IMR-90 (cell line): ENCODE data around the gene SLIT3. TPM values are rescaled to one million over a fixed set of nuclear protein-coding genes. Genes with fewer than 3 reads are reported as not detected.

ENCODE experiments used
- ATAC-seq: fragments of 200-7000 bp; cut with Tn5 transposase; 2 replicates; pipeline ENCODE4 v1.9.1; 2020; ENCODE audit warnings: low read depth, mild to moderate bottlenecking, moderate library complexity
- BruUV-seq: library from RNA; stranded (reverse); fragments of 400-500 nt; replicated peaks from 2 replicates; lab custom pipeline; 2021; lab: Mats Ljungman, UMichigan
- CTCF ChIA-PET: fragments of 300-600 bp; formaldehyde crosslinking; extraction: SDS; loops from one replicate; lab custom pipeline; 2021; ENCODE audit warnings: antibody characterized with exemption; lab: Yijun Ruan, JAX
- POLR2A ChIA-PET: fragments of 300-600 bp; sonication (Branson Sonifier 250); formaldehyde crosslinking; loops from one replicate; lab custom pipeline; 2022; ENCODE audit warnings: antibody characterized with exemption; ENCODE audit not compliant: unreplicated experiment; lab: Charles Lee
- DNase-seq: peaks from one replicate; pipeline ENCODE4 v3.0.0; 2013
- H2AFZ ChIP-seq: replicated peaks from 2 replicates; pipeline ENCODE3; 2013; ENCODE audit warnings: low read length, mild to moderate bottlenecking; ENCODE audit not compliant: poor library complexity
- H2AK5ac ChIP-seq: 2 replicates; pipeline ENCODE4 v1.6.1; 2013; ENCODE audit warnings: low read depth, low read length, inconsistent platforms
- H2AK9ac ChIP-seq: replicated peaks from 2 replicates; pipeline ENCODE3; 2013; ENCODE audit warnings: mild to moderate bottlenecking, low read depth, low read length, moderate library complexity; ENCODE audit not compliant: poor library complexity
- H2BK120ac ChIP-seq: 2 replicates; pipeline ENCODE4 v1.6.1; 2013; ENCODE audit warnings: low read depth, low read length, inconsistent platforms
- H2BK15ac ChIP-seq: 3 replicates; pipeline ENCODE4 v1.6.1; 2013; ENCODE audit warnings: low read depth, low read length, inconsistent platforms
- H2BK20ac ChIP-seq: 2 replicates; pipeline ENCODE4 v1.6.1; 2013; ENCODE audit warnings: low read depth, mild to moderate bottlenecking, inconsistent platforms, low read length, moderate library complexity
- H2BK5ac ChIP-seq: 2 replicates; pipeline ENCODE4 v1.6.1; 2013; ENCODE audit warnings: mild to moderate bottlenecking, low read depth, low read length, inconsistent platforms; ENCODE audit not compliant: poor library complexity, severe bottlenecking
- H3K14ac ChIP-seq: replicated peaks from 2 replicates; pipeline ENCODE4 v1.6.1; 2013; ENCODE audit warnings: low read depth, low read length, inconsistent platforms
- H3K18ac ChIP-seq: 2 replicates; pipeline ENCODE4 v1.6.1; 2013; ENCODE audit warnings: low read depth, low read length, control low read depth
- H3K23ac ChIP-seq: 2 replicates; pipeline ENCODE4 v1.6.1; 2013; ENCODE audit warnings: low read depth, low read length, inconsistent platforms
- H3K27ac ChIP-seq: 2 replicates; pipeline ENCODE4 v1.5.1; 2013; ENCODE audit warnings: mild to moderate bottlenecking, control low read depth, low read length; ENCODE audit not compliant: insufficient read depth
- H3K27me3 ChIP-seq: 2 replicates; pipeline ENCODE4 v1.6.1; 2013; ENCODE audit warnings: low read length; ENCODE audit not compliant: control insufficient read depth, insufficient read depth
- H3K36me3 ChIP-seq: 2 replicates; pipeline ENCODE4 v1.6.1; 2013; ENCODE audit warnings: low read length, mixed read lengths; ENCODE audit not compliant: control insufficient read depth, insufficient read depth
- H3K4ac ChIP-seq: 2 replicates; pipeline ENCODE4 v1.6.1; 2013; ENCODE audit warnings: low read depth, low read length, inconsistent platforms
- H3K4me1 ChIP-seq: 2 replicates; pipeline ENCODE4 v1.6.1; 2013; ENCODE audit warnings: low read length, mixed read lengths; ENCODE audit not compliant: control insufficient read depth, insufficient read depth
- H3K4me2 ChIP-seq: 2 replicates; pipeline ENCODE4 v1.6.1; 2013; ENCODE audit warnings: low read depth, mild to moderate bottlenecking, control low read depth, low read length, moderate library complexity
- H3K4me3 ChIP-seq: 2 replicates; pipeline ENCODE4 v1.5.1; 2013; ENCODE audit warnings: low read depth, mild to moderate bottlenecking, control low read depth, low read length, moderate library complexity; ENCODE audit not compliant: insufficient read depth
- H3K56ac ChIP-seq: 2 replicates; pipeline ENCODE4 v1.6.1; 2013; ENCODE audit warnings: low read length, inconsistent platforms; ENCODE audit not compliant: insufficient read depth; ENCODE audit errors: extremely low read depth
- H3K79me1 ChIP-seq, 2 experiments: 2 replicates each; pipeline ENCODE4 v1.6.1; 2013; ENCODE audit warnings: low read length in 2 of 2, inconsistent platforms in 1 of 2, low read depth in 1 of 2
- H3K9ac ChIP-seq: 2 replicates; pipeline ENCODE4 v1.6.1; 2013; ENCODE audit warnings: low read depth, low read length, control low read depth
- H3K9me1 ChIP-seq: 2 replicates; pipeline ENCODE4 v1.6.1; 2013; ENCODE audit warnings: low read length, inconsistent platforms; ENCODE audit not compliant: insufficient read depth
- H3K9me3 ChIP-seq: 2 replicates; pipeline ENCODE4 v1.6.1; 2013; ENCODE audit warnings: low read length; ENCODE audit not compliant: control insufficient read depth, insufficient read depth
- H4K20me1 ChIP-seq: 2 replicates; pipeline ENCODE4 v1.6.1; 2013; ENCODE audit warnings: low read length, inconsistent platforms; ENCODE audit not compliant: insufficient read depth
- H4K5ac ChIP-seq: 2 replicates; pipeline ENCODE4 v1.6.1; 2013; ENCODE audit warnings: mild to moderate bottlenecking, low read depth, low read length, control low read depth
- H4K8ac ChIP-seq, 2 experiments: 2 replicates each; pipeline ENCODE4 v1.6.1; 2013; ENCODE audit warnings: low read depth in 2 of 2, low read length in 2 of 2, control low read depth in 1 of 2, inconsistent platforms in 1 of 2
- H4K91ac ChIP-seq: 2 replicates; pipeline ENCODE4 v1.6.1; 2013; ENCODE audit warnings: low read depth, low read length, inconsistent platforms; ENCODE audit not compliant: insufficient read depth
- BHLHE40 ChIP-seq: fragments of 150-350 bp; IDR thresholded peaks from 2 replicates; pipeline ENCODE4 v1.6.1; 2016; ENCODE audit warnings: mild to moderate bottlenecking, low read depth, low read length
- CEBPB ChIP-seq: IDR thresholded peaks from 2 replicates; pipeline ENCODE4 v1.6.1; 2012; ENCODE audit warnings: low read depth, low read length, improper control_type of control experiment
- CHD1 ChIP-seq: IDR thresholded peaks from 2 replicates; pipeline ENCODE4 v1.6.1; 2012; ENCODE audit warnings: low read depth, low read length, improper control_type of control experiment
- FOS ChIP-seq: fragments of 150-350 bp; IDR thresholded peaks from 2 replicates; pipeline ENCODE4 v1.6.1; 2016; ENCODE audit warnings: low read depth, low read length
- MAFK ChIP-seq: IDR thresholded peaks from 2 replicates; pipeline ENCODE4 v1.6.1; 2012; ENCODE audit warnings: low read depth, low read length, improper control_type of control experiment
- MAZ ChIP-seq: IDR thresholded peaks from 2 replicates; pipeline ENCODE4 v1.6.1; 2012; ENCODE audit warnings: low read depth, mild to moderate bottlenecking, low read length, improper control_type of control experiment, moderate library complexity, borderline replicate concordance
- MXI1 ChIP-seq: IDR thresholded peaks from 2 replicates; pipeline ENCODE4 v1.6.1; 2012; ENCODE audit warnings: low read depth, mild to moderate bottlenecking, low read length, moderate library complexity, borderline replicate concordance
- NFE2L2 ChIP-seq: fragments of 150-350 bp; IDR thresholded peaks from 2 replicates; pipeline ENCODE4 v1.6.1; 2016; ENCODE audit warnings: low read depth, mild to moderate bottlenecking, low read length
- POLR2A ChIP-seq: IDR thresholded peaks from 2 replicates; pipeline ENCODE4 v1.6.1; 2012; ENCODE audit warnings: mild to moderate bottlenecking, low read depth, low read length
- RAD21 ChIP-seq: IDR thresholded peaks from 2 replicates; pipeline ENCODE4 v1.6.1; 2012; ENCODE audit warnings: low read length, improper control_type of control experiment
- RCOR1 ChIP-seq: IDR thresholded peaks from 2 replicates; pipeline ENCODE4 v1.6.1; 2012; ENCODE audit warnings: mild to moderate bottlenecking, low read length, improper control_type of control experiment; ENCODE audit not compliant: insufficient replicate concordance
- SMC3 ChIP-seq: fragments of 150-350 bp; IDR thresholded peaks from 2 replicates; pipeline ENCODE4 v1.6.1; 2016; ENCODE audit warnings: low read depth, mild to moderate bottlenecking, antibody characterized with exemption, low read length, moderate library complexity
- USF2 ChIP-seq: fragments of 150-350 bp; IDR thresholded peaks from 2 replicates; pipeline ENCODE4 v1.6.1; 2017; ENCODE audit warnings: mild to moderate bottlenecking, antibody characterized with exemption, low read length, low read depth
- WGBS, 2 experiments: methylation state at CpG; one replicate each; pipeline versions ENCODE4 v1.1.5 to v1.1.7; 2013; ENCODE audit warnings: missing lambda C conversion rate in 2 of 2; ENCODE audit not compliant: insufficient read length in 1 of 2; ENCODE audit errors: extremely low coverage in 2 of 2; 5-methylcytosine and 5-hydroxymethylcytosine counted together
- dilution Hi-C: fragments of 300-500 bp; cut with HindIII; formaldehyde crosslinking; loops from one replicate; pipeline ENCODE4 v1.14.3; 2018; ENCODE audit warnings: low sequenced_read_pairs; ENCODE audit not compliant: unreplicated experiment
- in situ Hi-C: fragments of 300-500 bp; cut with MboI; formaldehyde crosslinking; loops from 3 replicates; pipeline ENCODE4 v1.14.3; 2019; ENCODE audit warnings: low sequenced_read_pairs, inconsistent platforms, mixed read lengths
- intact Hi-C: fragments of 100-400 bp; cut with micrococcal nuclease; formaldehyde crosslinking; loops from 2 replicates; pipeline ENCODE4 v1.10.0; 2022
- polyA plus RNA-seq, 3 experiments: library from polyadenylated mRNA; depleted of rRNA; stranded (reverse); fragments of >200 nt; gene quantifications; 2 replicates each; pipeline ENCODE4 v1.2.3, GENCODE V29; 2012; ENCODE audit warnings: low replicate concordance in 1 of 3
- total RNA-seq: library from RNA; depleted of rRNA; stranded (reverse); fragments of >200 nt; gene quantifications from 2 replicates; pipeline ENCODE4 v1.2.3, GENCODE V29; 2012

SLIT3 gene
- total and polyA plus RNA-seq, 2 of the 4 experiments (the other 2 are of a cell fraction): 0.18 to 0.50 TPM

- H2AK9ac ChIP-seq: no peak overlapping the region
- BruUV-seq: no TSS peak
- no peaks in the 10 kb centered on the region for H3K9me1 ChIP-seq
- H3K4me2 ChIP-seq: no peak overlapping the region
- intact Hi-C loops: no loop called here
- no peak overlapping the region for H3K9ac ChIP-seq
- H2BK15ac ChIP-seq: no peak overlapping the region
- ChIA-PET CTCF (no interaction called here), POLR2A (no interaction called here)
- H4K5ac ChIP-seq: no peak overlapping the region
- H2BK120ac ChIP-seq: no peak overlapping the region
- no peak overlapping the region for H3K18ac ChIP-seq
- H2BK5ac ChIP-seq: no peak overlapping the region
- no peak overlapping the region for H3K4ac ChIP-seq
- H3K27me3 ChIP-seq: no peaks in the 10 kb centered on the region
- ATAC-seq (no peak), DNase-seq (no peak)
- H3K56ac ChIP-seq: no peak overlapping the region
- no peak overlapping the region for H3K14ac ChIP-seq
- no peak overlapping the region for H2AFZ ChIP-seq
- no peak for TF ChIP-seq CEBPB
- TF ChIP-seq NFE2L2: no peak
- TF ChIP-seq MAFK: no peak
- no peak for TF ChIP-seq RAD21
- TF ChIP-seq CHD1: no peak
- no peak for TF ChIP-seq BHLHE40
- no peak for TF ChIP-seq USF2
- TF ChIP-seq FOS: no peak
- no peak for TF ChIP-seq RCOR1
- no peak for TF ChIP-seq POLR2A
- no peak for TF ChIP-seq MXI1
- TF ChIP-seq SMC3: no peak
- no peak for TF ChIP-seq MAZ
- H4K91ac ChIP-seq: no peak overlapping the region
- H3K9me3 ChIP-seq: no peaks in the 10 kb centered on the region
- dilution Hi-C loops: no loop called here
- no peak overlapping the region for H2AK5ac ChIP-seq
- H4K20me1 ChIP-seq: no peaks in the 10 kb centered on the region
- in situ Hi-C loops: no loop called here
- H2BK20ac ChIP-seq: no peak overlapping the region
- no peaks in the 10 kb centered on the region for H3K4me1 ChIP-seq
- H3K36me3 ChIP-seq: no peaks in the 10 kb centered on the region
- no peaks in the 10 kb centered on the region for H3K79me1 ChIP-seq
- H3K27ac ChIP-seq: no peak overlapping the region
- 34% methylated on average over 6 of the region's 16 CpGs; no CpG with 5 or more reads in 1 of the 2 experiments for WGBS, 2 experiments
- H4K8ac ChIP-seq: no peak overlapping the region
- no peak overlapping the region for H3K4me3 ChIP-seq
- no peak overlapping the region for H3K23ac ChIP-seq
Measured at GRCh38 chr5:169037466-169037865, 263.5 kb downstream of the SLIT3 start.
